ENCODE results near the gene WDR17.
A peak's percentile ranks its signal among the peaks of the same experiment; 100 is the strongest.

Gene WDR17

DNA sequence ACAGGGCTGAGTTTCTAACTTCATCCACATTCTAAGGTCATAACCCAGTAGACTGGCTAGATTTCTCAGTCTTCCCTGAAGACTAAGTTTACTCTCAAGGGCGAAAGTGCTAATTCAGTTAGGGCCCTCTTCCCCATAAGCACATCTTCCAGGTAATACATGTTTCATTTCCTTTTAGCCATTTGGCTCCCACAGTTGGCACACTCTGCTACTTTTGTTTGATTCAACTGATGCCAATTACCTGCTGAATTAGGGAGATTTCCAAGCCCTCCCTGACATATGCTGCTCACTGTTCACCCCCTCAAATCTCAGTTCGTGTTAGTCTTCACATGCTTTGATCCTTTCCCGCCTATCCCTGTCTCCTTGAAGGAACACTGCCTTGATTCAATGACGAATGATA lies 17.0 kb upstream of the WDR17 start:
- H3K27me3 ChIP-seq (ENCODE audit: insufficient read depth, low read length) = no peaks in the 10 kb centered on the region
- H2AFZ ChIP-seq (ENCODE audit: low read depth, low read length) = no peak overlapping the region
- no peaks in the 10 kb centered on the region for H3K36me3 ChIP-seq (ENCODE audit: insufficient read depth, low read length)
- peaks cover 2% of the 10 kb centered on the region for H3K4me1 ChIP-seq (ENCODE audit: insufficient read depth, low read length)
- H3K9me3 ChIP-seq (ENCODE audit: low read length) = no peaks in the 10 kb centered on the region
- H3K4me3 ChIP-seq (ENCODE audit: low read length) = no peak overlapping the region

DNA sequence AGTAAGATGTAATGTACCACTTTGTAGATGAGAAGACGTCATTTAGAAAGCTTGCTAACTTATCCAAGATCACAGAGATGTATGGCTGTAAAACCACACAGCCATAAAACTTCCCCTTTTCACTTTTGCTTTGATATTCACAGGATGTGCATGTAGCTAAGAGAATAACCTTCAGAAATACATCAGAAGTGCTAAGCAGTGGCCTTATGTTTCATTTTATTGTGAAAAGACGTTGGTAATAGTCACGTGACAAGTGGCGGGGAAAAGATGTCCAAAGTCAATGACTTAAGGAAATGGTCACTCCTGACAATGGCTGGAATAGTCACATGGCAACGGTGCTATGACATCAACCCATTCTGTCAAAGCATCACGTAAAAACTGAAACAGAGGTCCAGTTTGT lies 12.9 kb upstream of the WDR17 start:
- H3K4me3 ChIP-seq (ENCODE audit: low read length) = no peak overlapping the region
- no peaks in the 10 kb centered on the region for H3K4me1 ChIP-seq (ENCODE audit: insufficient read depth, low read length)
- H2AFZ ChIP-seq (ENCODE audit: low read depth, low read length) = peak overlapping the region; percentile 60
- no peaks in the 10 kb centered on the region for H3K36me3 ChIP-seq (ENCODE audit: insufficient read depth, low read length)
- no peaks in the 10 kb centered on the region for H3K27me3 ChIP-seq (ENCODE audit: insufficient read depth, low read length)
- no peaks in the 10 kb centered on the region for H3K9me3 ChIP-seq (ENCODE audit: low read length)

DNA sequence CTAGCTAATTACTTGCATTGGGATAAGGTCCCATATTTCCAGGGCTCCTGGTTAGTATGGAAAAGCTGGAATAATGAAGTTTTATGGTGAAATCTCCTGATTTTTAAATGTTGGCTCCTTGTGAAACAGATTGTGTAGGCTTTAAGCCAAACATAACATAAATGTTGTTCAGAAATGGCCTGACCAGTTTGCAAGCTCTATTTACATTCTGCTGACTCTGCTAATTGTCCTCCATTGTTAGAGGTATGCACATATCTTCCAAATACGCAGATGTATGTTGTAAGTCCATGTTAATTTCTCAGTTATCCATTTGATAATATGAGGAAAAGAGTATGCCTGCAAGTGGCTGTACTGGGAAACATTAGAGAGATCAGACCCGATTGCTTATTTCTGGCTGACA lies 11.9 kb upstream of the WDR17 start:
- no peak overlapping the region for H2AFZ ChIP-seq (ENCODE audit: low read depth, low read length)
- H3K36me3 ChIP-seq (ENCODE audit: insufficient read depth, low read length) = no peaks in the 10 kb centered on the region
- H3K9me3 ChIP-seq (ENCODE audit: low read length) = no peaks in the 10 kb centered on the region
- H3K4me3 ChIP-seq (ENCODE audit: low read length) = no peak overlapping the region
- H3K4me1 ChIP-seq (ENCODE audit: insufficient read depth, low read length) = peaks cover 2% of the 10 kb centered on the region
- H3K27me3 ChIP-seq (ENCODE audit: insufficient read depth, low read length) = no peaks in the 10 kb centered on the region

DNA sequence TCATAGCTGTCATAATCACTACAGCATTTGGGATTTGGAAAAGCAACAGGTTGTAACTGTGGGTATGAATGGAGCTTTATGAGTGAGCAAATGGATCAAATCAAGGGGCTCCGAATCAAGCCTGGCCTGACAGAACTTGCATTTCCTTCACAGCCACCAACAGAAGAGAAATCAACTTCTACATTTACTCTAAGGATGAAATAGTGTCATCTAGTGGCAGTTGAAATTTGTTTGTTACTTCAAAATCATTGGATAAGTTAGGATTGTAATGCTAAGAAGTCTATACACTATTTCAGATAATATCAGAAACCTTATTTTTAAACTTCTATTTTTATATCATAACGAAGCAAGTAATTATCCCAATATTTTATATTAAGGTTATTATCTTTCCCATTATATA lies 10.7 kb upstream of the WDR17 start:
- Histone ChIP-seq H3K9me3 (ENCODE audit: low read length) (no peaks in the 10 kb centered on the region), H3K27me3 (ENCODE audit: insufficient read depth, low read length) (no peaks in the 10 kb centered on the region), H3K4me3 (ENCODE audit: low read length) (no peak overlapping the region), H3K36me3 (ENCODE audit: insufficient read depth, low read length) (no peaks in the 10 kb centered on the region), H3K4me1 (ENCODE audit: insufficient read depth, low read length) (peaks cover 2% of the 10 kb centered on the region), H2AFZ (ENCODE audit: low read depth, low read length) (no peak overlapping the region)

DNA sequence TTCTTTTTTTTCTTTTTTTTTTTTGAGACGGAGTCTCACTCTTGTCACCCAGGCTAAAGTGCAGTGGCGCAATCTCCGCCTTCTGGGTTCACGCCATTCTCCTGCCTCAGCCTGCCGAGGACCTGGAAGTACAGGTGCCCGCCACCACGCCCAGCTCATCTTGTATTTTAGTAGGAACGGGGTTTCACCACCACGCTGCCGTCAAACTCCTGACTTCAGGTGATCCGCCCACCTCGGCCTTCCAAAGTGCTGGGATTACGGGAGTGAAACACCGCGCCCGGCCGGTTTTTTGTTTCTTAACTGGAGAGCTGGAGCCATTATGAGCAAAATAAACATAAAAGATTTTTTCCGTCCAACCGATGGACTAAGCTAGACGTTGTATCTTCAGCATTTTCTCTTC lies 1.9 kb upstream of the WDR17 start:
- Histone ChIP-seq H3K9me3 (ENCODE audit: low read length) (no peaks in the 10 kb centered on the region), H3K36me3 (ENCODE audit: insufficient read depth, low read length) (no peaks in the 10 kb centered on the region), H3K4me1 (ENCODE audit: insufficient read depth, low read length) (peaks cover 13% of the 10 kb centered on the region), H3K27me3 (ENCODE audit: insufficient read depth, low read length) (no peaks in the 10 kb centered on the region), H3K4me3 (ENCODE audit: low read length) (no peak overlapping the region), H2AFZ (ENCODE audit: low read depth, low read length) (no peak overlapping the region)

DNA sequence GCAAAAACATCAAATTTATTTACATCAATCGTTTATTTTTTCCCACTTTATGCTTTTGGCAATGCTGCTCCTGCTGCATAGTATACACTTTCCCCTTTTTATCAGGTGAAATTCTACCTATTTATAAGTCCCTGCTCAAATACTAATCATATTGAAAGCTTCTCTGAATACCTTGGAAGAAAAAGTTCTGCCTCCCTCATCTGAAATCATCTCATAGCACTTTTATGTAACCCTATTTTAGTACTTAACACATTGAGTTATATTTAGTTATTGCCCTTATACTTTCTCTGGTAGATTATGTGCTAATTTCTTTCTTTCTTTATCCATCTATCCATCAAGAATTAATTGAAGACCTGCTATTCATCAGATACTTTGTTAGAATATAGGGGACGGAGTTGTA lies 1.1 kb upstream of the WDR17 start:
- Histone ChIP-seq H2AFZ (ENCODE audit: low read depth, low read length) (no peak overlapping the region), H3K27me3 (ENCODE audit: insufficient read depth, low read length) (no peaks in the 10 kb centered on the region), H3K4me3 (ENCODE audit: low read length) (no peak overlapping the region), H3K36me3 (ENCODE audit: insufficient read depth, low read length) (no peaks in the 10 kb centered on the region), H3K4me1 (ENCODE audit: insufficient read depth, low read length) (peaks cover 13% of the 10 kb centered on the region), H3K9me3 (ENCODE audit: low read length) (no peaks in the 10 kb centered on the region)

DNA sequence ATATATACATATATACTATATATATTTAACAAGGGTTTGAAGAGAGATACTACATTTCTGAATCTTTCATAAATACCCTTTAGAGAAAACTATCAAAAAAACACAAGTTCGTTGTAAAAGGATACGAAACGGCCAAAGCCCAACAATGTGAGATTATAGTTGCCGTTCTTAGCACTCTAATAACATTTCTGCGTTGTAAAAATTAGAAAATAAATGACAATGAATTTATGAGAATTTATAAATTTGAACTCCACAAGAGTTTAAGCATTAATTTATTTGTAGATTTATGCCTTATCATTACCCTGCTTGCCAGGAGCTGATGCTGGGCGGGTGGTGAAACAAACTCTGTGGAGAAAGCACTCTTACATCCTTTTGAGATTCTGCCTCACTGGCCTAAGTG lies 1.1 kb downstream of the WDR17 start:
- H3K27me3 ChIP-seq (ENCODE audit: insufficient read depth, low read length) = no peaks in the 10 kb centered on the region
- H3K9me3 ChIP-seq (ENCODE audit: low read length) = no peaks in the 10 kb centered on the region
- no peak overlapping the region for H2AFZ ChIP-seq (ENCODE audit: low read depth, low read length)
- H3K36me3 ChIP-seq (ENCODE audit: insufficient read depth, low read length) = no peaks in the 10 kb centered on the region
- H3K4me3 ChIP-seq (ENCODE audit: low read length) = peak overlapping the region; percentile 84
- H3K4me1 ChIP-seq (ENCODE audit: insufficient read depth, low read length) = peaks cover 13% of the 10 kb centered on the region

DNA sequence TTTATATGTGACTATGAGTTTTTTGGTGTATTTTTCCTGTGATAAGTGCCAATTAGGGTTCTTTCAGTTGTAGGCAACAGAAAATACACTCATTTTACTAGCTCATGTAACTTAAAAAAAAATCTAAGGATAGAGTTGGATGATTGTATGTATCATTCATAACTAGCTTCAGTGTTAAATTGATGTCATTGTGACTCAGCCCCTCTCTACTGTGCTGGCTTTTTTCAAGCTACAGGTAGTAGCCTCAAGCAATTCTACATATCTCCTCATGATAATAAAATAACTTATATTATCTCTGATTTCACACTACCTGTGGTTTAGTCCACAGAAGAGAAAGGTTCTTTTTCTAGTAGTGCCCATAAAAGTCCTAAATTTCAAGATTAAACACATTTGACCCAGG lies 11.9 kb downstream of the WDR17 start:
- no peaks in the 10 kb centered on the region for H3K36me3 ChIP-seq (ENCODE audit: insufficient read depth, low read length)
- no peaks in the 10 kb centered on the region for H3K9me3 ChIP-seq (ENCODE audit: low read length)
- no peaks in the 10 kb centered on the region for H3K27me3 ChIP-seq (ENCODE audit: insufficient read depth, low read length)
- H3K4me3 ChIP-seq (ENCODE audit: low read length) = no peak overlapping the region
- no peak overlapping the region for H2AFZ ChIP-seq (ENCODE audit: low read depth, low read length)
- no peaks in the 10 kb centered on the region for H3K4me1 ChIP-seq (ENCODE audit: insufficient read depth, low read length)

DNA sequence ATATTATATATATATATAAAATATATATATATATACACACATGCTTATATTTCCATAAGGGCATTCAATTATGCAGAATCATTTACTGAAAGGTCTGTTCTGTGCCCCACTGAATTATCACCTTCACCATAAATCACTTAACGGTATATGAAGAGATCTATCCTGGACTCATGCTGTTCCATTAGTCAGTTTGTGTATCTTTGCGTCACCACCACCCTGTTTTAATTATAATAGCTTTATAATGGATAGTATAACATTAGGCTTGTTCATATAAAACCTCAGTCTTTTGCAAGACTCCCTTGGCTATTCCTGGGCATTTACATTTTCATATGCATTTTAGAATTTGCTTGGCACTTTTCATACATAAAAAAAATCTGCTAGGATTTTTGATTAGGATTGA lies 19.1 kb downstream of the WDR17 start:
- Histone ChIP-seq H2AFZ (ENCODE audit: low read depth, low read length) (no peak overlapping the region), H3K9me3 (ENCODE audit: low read length) (no peaks in the 10 kb centered on the region), H3K36me3 (ENCODE audit: insufficient read depth, low read length) (no peaks in the 10 kb centered on the region), H3K4me3 (ENCODE audit: low read length) (no peak overlapping the region), H3K27me3 (ENCODE audit: insufficient read depth, low read length) (no peaks in the 10 kb centered on the region), H3K4me1 (ENCODE audit: insufficient read depth, low read length) (no peaks in the 10 kb centered on the region)

DNA sequence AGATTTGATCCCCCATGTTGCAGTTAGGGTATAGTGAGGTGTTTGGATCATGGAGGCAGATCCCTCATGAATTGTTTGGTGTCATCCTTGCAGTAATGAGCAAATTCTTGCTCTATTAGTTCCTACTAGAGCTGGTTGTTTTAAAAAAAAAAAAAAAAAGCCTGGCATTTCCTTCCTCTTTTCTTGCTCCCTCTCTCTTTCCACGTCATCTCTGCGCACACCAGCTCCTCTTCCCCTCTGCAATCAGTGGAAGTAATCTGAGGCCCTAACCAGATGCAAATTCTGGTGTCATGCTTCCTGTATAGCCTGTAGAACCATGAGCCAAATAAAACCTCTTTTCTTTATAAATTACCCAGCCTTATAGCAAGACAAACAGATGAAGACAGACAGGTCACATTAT lies 24.5 kb downstream of the WDR17 start:
- no peaks in the 10 kb centered on the region for H3K9me3 ChIP-seq (ENCODE audit: low read length)
- H3K4me1 ChIP-seq (ENCODE audit: insufficient read depth, low read length) = no peaks in the 10 kb centered on the region
- H3K27me3 ChIP-seq (ENCODE audit: insufficient read depth, low read length) = no peaks in the 10 kb centered on the region
- no peak overlapping the region for H2AFZ ChIP-seq (ENCODE audit: low read depth, low read length)
- H3K36me3 ChIP-seq (ENCODE audit: insufficient read depth, low read length) = no peaks in the 10 kb centered on the region
- H3K4me3 ChIP-seq (ENCODE audit: low read length) = no peak overlapping the region

DNA sequence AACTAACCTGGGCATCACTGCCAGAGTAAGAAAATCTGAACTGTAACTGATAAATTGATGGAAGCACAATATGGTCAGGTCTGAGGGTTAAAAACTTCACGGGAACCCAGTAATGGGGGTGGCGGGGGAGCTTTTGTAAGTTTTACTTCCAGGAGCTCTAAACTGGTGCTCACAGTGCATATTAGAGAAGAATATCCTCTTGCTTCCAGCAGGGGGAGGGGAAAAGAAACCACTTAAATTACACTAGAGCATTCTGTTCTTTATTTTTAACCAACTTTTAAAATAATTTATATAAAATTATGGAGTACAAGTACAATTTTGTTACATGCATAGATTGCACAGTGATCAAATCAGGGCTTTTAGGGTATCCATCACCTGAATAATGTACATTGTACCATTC lies 33.7 kb downstream of the WDR17 start:
- H2AFZ ChIP-seq (ENCODE audit: low read depth, low read length) = no peak overlapping the region
- H3K4me1 ChIP-seq (ENCODE audit: insufficient read depth, low read length) = peaks cover 21% of the 10 kb centered on the region

DNA sequence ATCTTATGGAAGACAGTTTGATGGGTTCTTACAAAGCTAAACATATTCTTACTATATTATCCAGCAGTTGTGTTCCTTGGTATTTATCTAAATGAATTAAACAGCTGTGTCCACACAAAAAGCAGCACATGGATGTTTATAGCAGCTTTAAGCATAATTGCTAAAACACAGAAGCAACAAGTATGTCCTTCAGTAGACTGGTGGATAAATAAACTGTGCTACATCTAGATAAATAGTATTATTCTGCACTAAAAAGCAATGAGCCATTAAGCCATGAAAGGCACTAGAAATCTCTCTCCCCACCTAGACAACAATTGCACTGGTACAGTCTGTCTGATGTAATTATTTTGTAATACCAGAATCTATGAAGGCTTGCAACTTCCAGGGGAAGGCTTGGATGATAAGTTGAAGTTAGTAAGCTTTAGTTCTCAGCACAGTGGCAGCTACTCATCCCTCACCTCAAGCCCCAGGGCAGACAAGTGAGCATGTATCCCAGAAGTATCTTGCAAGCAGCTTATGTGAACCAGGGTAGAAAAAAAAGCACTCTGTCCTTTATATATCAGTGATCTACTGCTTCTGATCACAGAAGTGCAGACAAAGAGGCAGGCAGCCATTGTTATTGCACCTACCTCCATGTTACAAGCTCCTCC lies 36.9 kb downstream of the WDR17 start:
- Histone ChIP-seq H3K36me3 (ENCODE audit: insufficient read depth, low read length) (no peaks in the 10 kb centered on the region), H3K4me3 (ENCODE audit: low read length) (no peak overlapping the region), H3K9me3 (ENCODE audit: low read length) (peaks cover 3% of the 10 kb centered on the region), H3K27me3 (ENCODE audit: insufficient read depth, low read length) (no peaks in the 10 kb centered on the region), H2AFZ (ENCODE audit: low read depth, low read length) (no peak overlapping the region), H3K4me1 (ENCODE audit: insufficient read depth, low read length) (peaks cover 17% of the 10 kb centered on the region)

More for the DNA sequence above, 33.7 kb downstream of the WDR17 start:
- no peak overlapping the region for H3K4me3 ChIP-seq (ENCODE audit: low read length)
- peaks cover 3% of the 10 kb centered on the region for H3K9me3 ChIP-seq (ENCODE audit: low read length)
- H3K36me3 ChIP-seq (ENCODE audit: insufficient read depth, low read length) = no peaks in the 10 kb centered on the region
- H3K27me3 ChIP-seq (ENCODE audit: insufficient read depth, low read length) = no peaks in the 10 kb centered on the region

DNA sequence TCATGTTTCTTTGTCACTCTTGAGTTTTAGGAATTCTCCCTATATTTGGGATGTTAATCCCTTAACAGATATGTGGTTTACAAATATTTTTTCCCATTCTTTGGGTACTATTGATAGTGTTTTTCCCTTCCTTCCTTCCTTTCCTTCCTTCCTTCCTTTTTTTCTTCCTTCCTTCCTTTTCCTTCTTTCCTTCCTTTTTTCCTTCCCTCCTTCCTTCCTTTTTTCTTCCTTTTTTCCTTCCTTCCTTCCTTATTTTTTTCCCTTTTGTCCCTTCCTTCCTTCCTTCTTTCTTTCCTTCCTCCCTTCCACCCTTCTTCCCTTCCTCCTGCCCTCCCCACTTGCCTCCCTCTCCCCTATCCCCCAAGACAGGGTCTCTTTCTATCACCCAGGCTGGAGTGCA lies 42.1 kb downstream of the WDR17 start:
- no peak overlapping the region for H2AFZ ChIP-seq (ENCODE audit: low read depth, low read length)
- no peaks in the 10 kb centered on the region for H3K4me1 ChIP-seq (ENCODE audit: insufficient read depth, low read length)
- H3K9me3 ChIP-seq (ENCODE audit: low read length) = no peaks in the 10 kb centered on the region
- no peaks in the 10 kb centered on the region for H3K36me3 ChIP-seq (ENCODE audit: insufficient read depth, low read length)
- no peak overlapping the region for H3K4me3 ChIP-seq (ENCODE audit: low read length)
- H3K27me3 ChIP-seq (ENCODE audit: insufficient read depth, low read length) = no peaks in the 10 kb centered on the region

DNA sequence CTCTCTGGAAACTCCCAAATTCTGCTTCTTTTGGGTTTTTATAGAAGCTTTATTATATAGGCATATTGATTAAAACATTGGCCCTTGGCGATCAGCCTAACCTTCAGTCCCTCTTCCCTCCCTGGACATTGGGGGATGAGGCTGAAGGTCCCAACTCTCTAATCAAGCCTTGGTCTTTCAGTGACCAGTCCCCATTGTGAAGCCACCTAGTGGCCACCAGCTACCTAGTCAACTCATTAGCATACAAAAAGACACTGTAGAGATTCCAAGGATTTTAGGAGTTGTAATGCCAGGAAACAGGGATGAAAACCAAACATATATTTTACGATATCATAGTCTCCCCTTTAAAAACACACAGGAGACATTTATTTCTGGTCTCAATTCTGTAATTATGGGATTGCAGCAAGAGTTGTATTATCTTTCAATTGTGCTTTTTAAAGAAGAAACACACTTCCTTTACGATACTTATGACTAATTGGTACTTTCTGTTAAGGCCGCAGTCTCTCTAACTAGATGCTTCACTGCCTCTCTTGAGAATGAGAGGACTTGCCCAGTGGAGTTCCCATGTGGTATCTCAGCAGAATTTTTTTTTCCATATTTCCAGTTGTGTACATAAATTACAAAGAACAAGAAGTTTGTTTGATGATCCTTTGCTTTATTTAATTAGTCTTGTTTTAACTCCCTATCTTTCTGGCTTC lies 58.2 kb downstream of the WDR17 start:
- H2AFZ ChIP-seq (ENCODE audit: low read depth, low read length) = no peak overlapping the region
- H3K9me3 ChIP-seq (ENCODE audit: low read length) = no peaks in the 10 kb centered on the region
- H3K36me3 ChIP-seq (ENCODE audit: insufficient read depth, low read length) = peaks cover 5% of the 10 kb centered on the region
- no peaks in the 10 kb centered on the region for H3K27me3 ChIP-seq (ENCODE audit: insufficient read depth, low read length)
- no peaks in the 10 kb centered on the region for H3K4me1 ChIP-seq (ENCODE audit: insufficient read depth, low read length)
- no peak overlapping the region for H3K4me3 ChIP-seq (ENCODE audit: low read length)

Data from neuron (in vitro differentiated cells).